ENCODE results near the gene ATG4B.

The ATG4B gene

GRCh38 chr2:241615522-241616052 lies 21.9 kb upstream of the ATG4B start:
- TF ChIP-seq GLIS3 (CRISPR knock-in tag; IDR thresholded peaks at IDR 0.05) (no peak), TOX (CRISPR knock-in tag; IDR thresholded peaks at IDR 0.05; ENCODE audit: borderline replicate concordance) (no peak), ZFP3 (CRISPR knock-in tag; IDR thresholded peaks at IDR 0.05) (no peak)
- TF ChIP-seq, protein P1, sequence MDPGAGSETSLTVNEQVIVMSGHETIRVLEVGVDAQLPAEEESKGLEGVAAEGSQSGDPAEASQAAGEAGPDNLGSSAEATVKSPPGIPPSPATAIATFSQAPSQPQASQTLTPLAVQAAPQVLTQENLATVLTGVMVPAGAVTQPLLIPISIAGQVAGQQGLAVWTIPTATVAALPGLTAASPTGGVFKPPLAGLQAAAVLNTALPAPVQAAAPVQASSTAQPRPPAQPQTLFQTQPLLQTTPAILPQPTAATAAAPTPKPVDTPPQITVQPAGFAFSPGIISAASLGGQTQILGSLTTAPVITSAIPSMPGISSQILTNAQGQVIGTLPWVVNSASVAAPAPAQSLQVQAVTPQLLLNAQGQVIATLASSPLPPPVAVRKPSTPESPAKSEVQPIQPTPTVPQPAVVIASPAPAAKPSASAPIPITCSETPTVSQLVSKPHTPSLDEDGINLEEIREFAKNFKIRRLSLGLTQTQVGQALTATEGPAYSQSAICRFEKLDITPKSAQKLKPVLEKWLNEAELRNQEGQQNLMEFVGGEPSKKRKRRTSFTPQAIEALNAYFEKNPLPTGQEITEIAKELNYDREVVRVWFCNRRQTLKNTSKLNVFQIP (CRISPR knock-in tag; IDR thresholded peaks at IDR 0.05; ENCODE audit: borderline replicate concordance, low read depth) = no peak
- ATAC-seq = no peak

GRCh38 chr2:241616168-241617125 lies 21.0 kb upstream of the ATG4B start:
- TF ChIP-seq PPARA (CRISPR knock-in tag; IDR thresholded peaks at IDR 0.05; ENCODE audit: borderline replicate concordance) (no peak), ZC3H10 (CRISPR knock-in tag; IDR thresholded peaks at IDR 0.05) (no peak), OSR1 (CRISPR knock-in tag; IDR thresholded peaks at IDR 0.05) (no peak), ZNF565 (CRISPR knock-in tag; conservative IDR thresholded peaks at IDR 0.05; ENCODE audit: low read depth) (no peak), RARB (CRISPR knock-in tag; IDR thresholded peaks at IDR 0.05) (no peak), ZNF8 (CRISPR knock-in tag; IDR thresholded peaks at IDR 0.05) (no peak), ZFP30 (CRISPR knock-in tag; IDR thresholded peaks at IDR 0.05) (no peak), ZNF70 (CRISPR knock-in tag; IDR thresholded peaks at IDR 0.05) (no peak), TOX (CRISPR knock-in tag; IDR thresholded peaks at IDR 0.05; ENCODE audit: borderline replicate concordance) (no peak), GLIS3 (CRISPR knock-in tag; IDR thresholded peaks at IDR 0.05) (no peak), ISL1 (CRISPR knock-in tag; IDR thresholded peaks at IDR 0.05) (no peak), ARNTL (CRISPR knock-in tag; IDR thresholded peaks at IDR 0.05; ENCODE audit: borderline replicate concordance, low read depth) (no peak), PATZ1 (CRISPR knock-in tag; IDR thresholded peaks at IDR 0.05; ENCODE audit: borderline replicate concordance) (no peak), ESRRG (CRISPR knock-in tag; IDR thresholded peaks at IDR 0.05) (no peak), ZFP3 (CRISPR knock-in tag; IDR thresholded peaks at IDR 0.05) (no peak)
- TF ChIP-seq, protein P2, sequence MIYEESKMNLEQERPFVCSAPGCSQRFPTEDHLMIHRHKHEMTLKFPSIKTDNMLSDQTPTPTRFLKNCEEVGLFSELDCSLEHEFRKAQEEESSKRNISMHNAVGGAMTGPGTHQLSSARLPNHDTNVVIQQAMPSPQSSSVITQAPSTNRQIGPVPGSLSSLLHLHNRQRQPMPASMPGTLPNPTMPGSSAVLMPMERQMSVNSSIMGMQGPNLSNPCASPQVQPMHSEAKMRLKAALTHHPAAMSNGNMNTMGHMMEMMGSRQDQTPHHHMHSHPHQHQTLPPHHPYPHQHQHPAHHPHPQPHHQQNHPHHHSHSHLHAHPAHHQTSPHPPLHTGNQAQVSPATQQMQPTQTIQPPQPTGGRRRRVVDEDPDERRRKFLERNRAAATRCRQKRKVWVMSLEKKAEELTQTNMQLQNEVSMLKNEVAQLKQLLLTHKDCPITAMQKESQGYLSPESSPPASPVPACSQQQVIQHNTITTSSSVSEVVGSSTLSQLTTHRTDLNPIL (CRISPR knock-in tag; IDR thresholded peaks at IDR 0.05; ENCODE audit: low read depth) = no peak
- TF ChIP-seq, protein P1 (CRISPR knock-in tag; IDR thresholded peaks at IDR 0.05; ENCODE audit: borderline replicate concordance, low read depth) = no peak
- TF ChIP-seq, protein P3, sequence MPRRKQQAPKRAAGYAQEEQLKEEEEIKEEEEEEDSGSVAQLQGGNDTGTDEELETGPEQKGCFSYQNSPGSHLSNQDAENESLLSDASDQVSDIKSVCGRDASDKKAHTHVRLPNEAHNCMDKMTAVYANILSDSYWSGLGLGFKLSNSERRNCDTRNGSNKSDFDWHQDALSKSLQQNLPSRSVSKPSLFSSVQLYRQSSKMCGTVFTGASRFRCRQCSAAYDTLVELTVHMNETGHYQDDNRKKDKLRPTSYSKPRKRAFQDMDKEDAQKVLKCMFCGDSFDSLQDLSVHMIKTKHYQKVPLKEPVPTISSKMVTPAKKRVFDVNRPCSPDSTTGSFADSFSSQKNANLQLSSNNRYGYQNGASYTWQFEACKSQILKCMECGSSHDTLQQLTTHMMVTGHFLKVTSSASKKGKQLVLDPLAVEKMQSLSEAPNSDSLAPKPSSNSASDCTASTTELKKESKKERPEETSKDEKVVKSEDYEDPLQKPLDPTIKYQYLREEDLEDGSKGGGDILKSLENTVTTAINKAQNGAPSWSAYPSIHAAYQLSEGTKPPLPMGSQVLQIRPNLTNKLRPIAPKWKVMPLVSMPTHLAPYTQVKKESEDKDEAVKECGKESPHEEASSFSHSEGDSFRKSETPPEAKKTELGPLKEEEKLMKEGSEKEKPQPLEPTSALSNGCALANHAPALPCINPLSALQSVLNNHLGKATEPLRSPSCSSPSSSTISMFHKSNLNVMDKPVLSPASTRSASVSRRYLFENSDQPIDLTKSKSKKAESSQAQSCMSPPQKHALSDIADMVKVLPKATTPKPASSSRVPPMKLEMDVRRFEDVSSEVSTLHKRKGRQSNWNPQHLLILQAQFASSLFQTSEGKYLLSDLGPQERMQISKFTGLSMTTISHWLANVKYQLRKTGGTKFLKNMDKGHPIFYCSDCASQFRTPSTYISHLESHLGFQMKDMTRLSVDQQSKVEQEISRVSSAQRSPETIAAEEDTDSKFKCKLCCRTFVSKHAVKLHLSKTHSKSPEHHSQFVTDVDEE (CRISPR knock-in tag; IDR thresholded peaks at IDR 0.05) = no peak
- no peak for ATAC-seq

Measured in SK-N-SH treated with all-trans-retinoic acid at 6 μM for 48 hours (cell line).